ENCODE data around the gene FAM131A. TPM values are rescaled to one million over a fixed set of nuclear protein-coding genes. Genes with fewer than 3 reads are reported as not detected.

The FAM131A gene, protein sequence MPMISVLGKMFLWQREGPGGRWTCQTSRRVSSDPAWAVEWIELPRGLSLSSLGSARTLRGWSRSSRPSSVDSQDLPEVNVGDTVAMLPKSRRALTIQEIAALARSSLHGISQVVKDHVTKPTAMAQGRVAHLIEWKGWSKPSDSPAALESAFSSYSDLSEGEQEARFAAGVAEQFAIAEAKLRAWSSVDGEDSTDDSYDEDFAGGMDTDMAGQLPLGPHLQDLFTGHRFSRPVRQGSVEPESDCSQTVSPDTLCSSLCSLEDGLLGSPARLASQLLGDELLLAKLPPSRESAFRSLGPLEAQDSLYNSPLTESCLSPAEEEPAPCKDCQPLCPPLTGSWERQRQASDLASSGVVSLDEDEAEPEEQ
- 10 to 100 TPM; 19.1 to 30.8 (median 25.9) TPM for total RNA-seq

DNA sequence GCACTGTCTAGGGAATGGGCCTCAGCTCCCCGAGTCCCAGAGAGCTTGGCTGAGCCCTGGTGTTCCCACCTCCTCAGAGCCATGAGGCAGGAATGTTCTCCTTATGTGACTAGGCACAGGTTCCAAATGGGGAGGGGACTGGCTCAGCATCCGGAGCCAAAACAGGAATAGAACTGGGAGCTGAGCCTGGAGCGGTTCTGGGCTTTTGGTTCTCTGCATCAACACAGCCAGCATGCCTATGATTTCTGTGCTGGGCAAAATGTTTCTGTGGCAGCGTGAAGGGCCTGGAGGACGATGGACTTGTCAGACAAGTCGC lies at the start of gene FAM131A:
FAM131A (plus strand) TSS at position 202 of the 316 bp plus-strand sequence; CDS start at position 233, 31 bp downstream.
- no peak for ATAC-seq (ENCODE audit: low FRiP score)
- DNase-seq (ENCODE audit: low spot score), result no peak
- TF ChIP-seq, protein P1, sequence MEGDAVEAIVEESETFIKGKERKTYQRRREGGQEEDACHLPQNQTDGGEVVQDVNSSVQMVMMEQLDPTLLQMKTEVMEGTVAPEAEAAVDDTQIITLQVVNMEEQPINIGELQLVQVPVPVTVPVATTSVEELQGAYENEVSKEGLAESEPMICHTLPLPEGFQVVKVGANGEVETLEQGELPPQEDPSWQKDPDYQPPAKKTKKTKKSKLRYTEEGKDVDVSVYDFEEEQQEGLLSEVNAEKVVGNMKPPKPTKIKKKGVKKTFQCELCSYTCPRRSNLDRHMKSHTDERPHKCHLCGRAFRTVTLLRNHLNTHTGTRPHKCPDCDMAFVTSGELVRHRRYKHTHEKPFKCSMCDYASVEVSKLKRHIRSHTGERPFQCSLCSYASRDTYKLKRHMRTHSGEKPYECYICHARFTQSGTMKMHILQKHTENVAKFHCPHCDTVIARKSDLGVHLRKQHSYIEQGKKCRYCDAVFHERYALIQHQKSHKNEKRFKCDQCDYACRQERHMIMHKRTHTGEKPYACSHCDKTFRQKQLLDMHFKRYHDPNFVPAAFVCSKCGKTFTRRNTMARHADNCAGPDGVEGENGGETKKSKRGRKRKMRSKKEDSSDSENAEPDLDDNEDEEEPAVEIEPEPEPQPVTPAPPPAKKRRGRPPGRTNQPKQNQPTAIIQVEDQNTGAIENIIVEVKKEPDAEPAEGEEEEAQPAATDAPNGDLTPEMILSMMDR (IDR thresholded peaks at IDR 0.05), result no peak

DNA sequence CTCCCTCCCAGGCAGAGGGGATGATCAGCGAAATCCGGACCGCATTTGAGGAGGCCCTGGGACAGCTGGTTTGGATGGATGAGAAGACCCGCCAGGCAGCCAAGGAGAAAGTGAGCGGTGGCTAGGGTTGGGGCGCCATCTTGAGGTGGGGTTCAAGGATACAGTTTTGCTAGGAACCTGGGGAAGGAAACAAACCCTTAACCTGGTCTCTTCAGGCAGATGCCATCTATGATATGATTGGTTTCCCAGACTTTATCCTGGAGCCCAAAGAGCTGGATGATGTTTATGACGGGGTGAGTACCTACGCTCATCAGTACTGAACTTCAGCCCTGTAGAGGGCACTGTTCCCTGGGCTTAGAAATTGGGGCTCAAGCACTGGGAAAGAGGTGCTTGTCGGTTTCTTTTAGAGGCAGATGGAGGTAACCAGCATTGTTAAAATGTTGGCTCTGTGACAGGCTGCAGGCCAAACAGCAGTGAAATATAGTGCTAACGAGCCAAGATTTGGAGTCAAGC lies 47.9 kb upstream of the FAM131A start:
- TF ChIP-seq, protein P1 (IDR thresholded peaks at IDR 0.05), result no peak
- ATAC-seq (ENCODE audit: low FRiP score), result no peak
- DNase-seq (ENCODE audit: low spot score), result no peak

DNA sequence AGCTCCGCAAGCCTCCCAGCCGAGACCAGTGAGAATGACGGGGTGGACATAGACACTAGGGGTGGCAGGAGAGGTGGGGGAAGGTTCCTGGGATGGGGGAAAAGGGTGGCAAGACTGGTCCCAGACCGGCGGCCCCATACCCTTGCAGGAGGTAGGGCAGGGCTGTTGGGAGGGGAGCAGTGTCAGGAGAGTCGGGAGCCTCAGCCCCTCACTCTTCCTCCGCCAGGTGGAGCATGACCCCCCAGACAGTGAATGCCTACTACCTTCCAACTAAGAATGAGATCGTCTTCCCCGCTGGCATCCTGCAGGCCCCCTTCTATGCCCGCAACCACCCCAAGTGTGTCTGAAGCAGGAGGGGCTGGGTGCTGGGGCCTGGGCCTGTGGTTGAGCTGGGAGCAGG lies 47.1 kb upstream of the FAM131A start:
- ATAC-seq (ENCODE audit: low FRiP score) (no peak), DNase-seq (ENCODE audit: low spot score) (no peak)
- TF ChIP-seq, protein P1 (IDR thresholded peaks at IDR 0.05), result no peak

DNA sequence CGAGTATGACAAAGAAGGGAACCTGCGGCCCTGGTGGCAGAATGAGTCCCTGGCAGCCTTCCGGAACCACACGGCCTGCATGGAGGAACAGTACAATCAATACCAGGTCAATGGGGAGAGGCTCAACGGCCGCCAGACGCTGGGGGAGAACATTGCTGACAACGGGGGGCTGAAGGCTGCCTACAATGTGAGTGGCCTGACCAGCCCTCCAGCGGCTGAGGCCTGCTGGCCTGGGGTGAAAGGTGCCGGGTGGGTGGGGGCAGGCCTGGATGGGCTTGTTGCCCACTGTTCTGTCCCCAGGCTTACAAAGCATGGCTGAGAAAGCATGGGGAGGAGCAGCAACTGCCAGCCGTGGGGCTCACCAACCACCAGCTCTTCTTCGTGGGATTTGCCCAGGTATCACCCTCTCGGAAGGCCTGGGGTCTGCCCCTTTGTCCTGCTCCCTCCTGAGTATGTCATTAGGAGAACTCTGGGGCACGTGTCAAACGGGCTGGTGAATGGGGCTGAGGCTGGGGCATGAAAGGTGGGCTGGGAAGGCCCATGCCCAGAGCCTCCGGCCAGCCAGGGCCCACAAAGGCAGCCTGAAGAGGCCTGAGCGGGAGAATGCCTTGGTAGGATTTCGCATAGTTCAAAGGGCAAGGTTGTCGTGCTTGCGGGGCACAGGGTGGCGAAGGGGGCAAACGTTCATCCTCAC lies 46.2 kb upstream of the FAM131A start:
- ATAC-seq (ENCODE audit: low FRiP score) (no peak), DNase-seq (ENCODE audit: low spot score) (no peak)
- TF ChIP-seq, protein P1 (IDR thresholded peaks at IDR 0.05), result no peak

DNA sequence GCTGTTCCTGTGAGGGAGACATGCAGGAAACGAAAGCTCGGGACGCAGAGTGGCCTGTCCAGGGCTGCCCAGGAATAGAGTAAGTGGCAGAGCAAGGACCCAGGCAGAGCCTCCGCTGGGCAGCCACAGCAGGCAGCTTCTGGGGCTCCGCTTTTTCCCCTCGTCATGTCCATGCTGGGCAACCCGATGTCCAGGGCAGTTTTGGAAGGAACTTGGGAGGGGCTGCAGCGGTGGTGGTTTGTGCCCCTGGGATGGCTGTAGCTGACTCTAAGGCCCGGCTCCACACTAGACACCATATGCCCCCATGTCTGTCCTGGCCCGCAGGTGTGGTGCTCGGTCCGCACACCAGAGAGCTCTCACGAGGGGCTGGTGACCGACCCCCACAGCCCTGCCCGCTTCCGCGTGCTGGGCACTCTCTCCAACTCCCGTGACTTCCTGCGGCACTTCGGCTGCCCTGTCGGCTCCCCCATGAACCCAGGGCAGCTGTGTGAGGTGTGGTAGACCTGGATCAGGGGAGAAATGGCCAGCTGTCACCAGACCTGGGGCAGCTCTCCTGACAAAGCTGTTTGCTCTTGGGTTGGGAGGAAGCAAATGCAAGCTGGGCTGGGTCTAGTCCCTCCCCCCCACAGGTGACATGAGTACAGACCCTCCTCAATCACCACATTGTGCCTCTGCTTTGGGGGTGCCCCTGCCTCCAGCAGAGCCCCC lies 45.5 kb upstream of the FAM131A start:
- DNase-seq (ENCODE audit: low spot score) (no peak), ATAC-seq (ENCODE audit: low FRiP score) (no peak)
- TF ChIP-seq, protein P1 (IDR thresholded peaks at IDR 0.05), result no peak

DNA sequence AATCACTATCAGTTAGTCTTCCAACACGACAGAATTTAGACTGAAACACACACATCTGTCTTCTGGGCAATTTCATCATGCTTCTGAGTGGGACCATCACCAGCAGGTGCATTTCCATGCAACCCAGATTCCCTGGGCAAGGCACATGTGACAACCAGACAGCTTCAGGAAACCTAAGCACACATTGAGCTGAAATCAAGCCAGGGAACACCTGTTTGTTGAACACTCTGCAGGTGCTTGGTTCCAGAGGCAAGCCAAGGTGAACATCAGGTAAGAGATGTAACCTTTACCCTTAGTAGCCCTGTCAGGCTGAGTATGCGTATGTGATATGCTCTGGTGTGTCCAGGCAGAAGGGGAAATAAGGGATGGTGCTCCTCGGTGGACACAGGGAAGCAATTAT lies 41.6 kb upstream of the FAM131A start:
- ATAC-seq (ENCODE audit: low FRiP score) (no peak), DNase-seq (ENCODE audit: low spot score) (no peak)
- TF ChIP-seq, protein P1 (IDR thresholded peaks at IDR 0.05), result no peak

Measured in omental fat pad (tissue), 4 donors.